ENCODE data around the gene KIT. TPM values are rescaled to one million over a fixed set of nuclear protein-coding genes. Genes with fewer than 3 reads are reported as not detected.
A peak's percentile ranks its signal among the peaks of the same experiment; 100 is the strongest.
"Not testable (repeated sequence)": the region's sequence is repeated elsewhere in the genome, so short reads cannot be mapped to it uniquely, and the experiment has no call there.

Gene KIT
- total and polyA plus RNA-seq, 2 experiments from 2014 or later, result 2.7 to 4.1 TPM

- WGBS (ENCODE audit: low lambda C conversion rate, missing lambda C conversion rate), result 91% methylated on average over 3 of the region's 3 CpGs
- no peaks in the 10 kb centered on the region for H3K79me2 ChIP-seq
- TF ChIP-seq, protein P1, sequence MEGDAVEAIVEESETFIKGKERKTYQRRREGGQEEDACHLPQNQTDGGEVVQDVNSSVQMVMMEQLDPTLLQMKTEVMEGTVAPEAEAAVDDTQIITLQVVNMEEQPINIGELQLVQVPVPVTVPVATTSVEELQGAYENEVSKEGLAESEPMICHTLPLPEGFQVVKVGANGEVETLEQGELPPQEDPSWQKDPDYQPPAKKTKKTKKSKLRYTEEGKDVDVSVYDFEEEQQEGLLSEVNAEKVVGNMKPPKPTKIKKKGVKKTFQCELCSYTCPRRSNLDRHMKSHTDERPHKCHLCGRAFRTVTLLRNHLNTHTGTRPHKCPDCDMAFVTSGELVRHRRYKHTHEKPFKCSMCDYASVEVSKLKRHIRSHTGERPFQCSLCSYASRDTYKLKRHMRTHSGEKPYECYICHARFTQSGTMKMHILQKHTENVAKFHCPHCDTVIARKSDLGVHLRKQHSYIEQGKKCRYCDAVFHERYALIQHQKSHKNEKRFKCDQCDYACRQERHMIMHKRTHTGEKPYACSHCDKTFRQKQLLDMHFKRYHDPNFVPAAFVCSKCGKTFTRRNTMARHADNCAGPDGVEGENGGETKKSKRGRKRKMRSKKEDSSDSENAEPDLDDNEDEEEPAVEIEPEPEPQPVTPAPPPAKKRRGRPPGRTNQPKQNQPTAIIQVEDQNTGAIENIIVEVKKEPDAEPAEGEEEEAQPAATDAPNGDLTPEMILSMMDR (IDR thresholded peaks at IDR 0.05; ENCODE audit: poor library complexity), result no peak
- TF ChIP-seq EZH2phosphoT487 (IDR thresholded peaks at IDR 0.05; ENCODE audit: low read depth, severe bottlenecking, unreplicated experiment) (no peak), EZH2 (IDR thresholded peaks at IDR 0.05; ENCODE audit: borderline replicate concordance) (no peak)
- no peak overlapping the region for H3K4me3 ChIP-seq
- no peaks in the 10 kb centered on the region for H3K9me2 ChIP-seq (replicated peaks; ENCODE audit: insufficient read depth)
- no peaks in the 10 kb centered on the region for H4K20me1 ChIP-seq (ENCODE audit: insufficient read depth, poor library complexity, severe bottlenecking)
- no peaks in the 10 kb centered on the region for H3K9me3 ChIP-seq (ENCODE audit: low read depth)
- H3K27me3 ChIP-seq, result no peaks in the 10 kb centered on the region
- no peaks in the 10 kb centered on the region for H3K36me3 ChIP-seq (replicated peaks; ENCODE audit: insufficient read depth, low read depth)
- no peak for DNase-seq (ENCODE audit: low spot score)
- H3K4me1 ChIP-seq (ENCODE audit: insufficient read depth), result no peaks in the 10 kb centered on the region
- H3K4me2 ChIP-seq, result no peak overlapping the region
- no peak overlapping the region for H2AFZ ChIP-seq
- H3K27ac ChIP-seq, result no peak overlapping the region
These were observed 22.4 kb upstream of the KIT start for GRCh38 chr4:54635318-54635717.

GRCh38 chr4:54637325-54637724 is 20.4 kb upstream of the KIT start:
- Histone ChIP-seq H3K4me2 (no peak overlapping the region), H3K27ac (no peak overlapping the region), H3K36me3 (replicated peaks; ENCODE audit: insufficient read depth, low read depth) (no peaks in the 10 kb centered on the region), H3K79me2 (no peaks in the 10 kb centered on the region), H2AFZ (no peak overlapping the region), H3K9me3 (ENCODE audit: low read depth) (no peaks in the 10 kb centered on the region), H3K4me1 (ENCODE audit: insufficient read depth) (no peaks in the 10 kb centered on the region), H3K4me3 (no peak overlapping the region), H3K27me3 (no peaks in the 10 kb centered on the region), H3K9me2 (replicated peaks; ENCODE audit: insufficient read depth) (no peaks in the 10 kb centered on the region), H4K20me1 (ENCODE audit: insufficient read depth, poor library complexity, severe bottlenecking) (no peaks in the 10 kb centered on the region)
- WGBS (ENCODE audit: low lambda C conversion rate, missing lambda C conversion rate), result 64% methylated on average over 4 of the region's 4 CpGs
- DNase-seq (ENCODE audit: low spot score), result no peak
- TF ChIP-seq EZH2 (IDR thresholded peaks at IDR 0.05; ENCODE audit: borderline replicate concordance) (no peak), EZH2phosphoT487 (IDR thresholded peaks at IDR 0.05; ENCODE audit: low read depth, severe bottlenecking, unreplicated experiment) (no peak)
- TF ChIP-seq, protein P1 (IDR thresholded peaks at IDR 0.05; ENCODE audit: poor library complexity), result no peak

- H3K36me3 ChIP-seq (replicated peaks; ENCODE audit: insufficient read depth, low read depth); H3K27ac ChIP-seq; H3K4me2 ChIP-seq; H3K79me2 ChIP-seq; H3K9me3 ChIP-seq (ENCODE audit: low read depth); H3K27me3 ChIP-seq; H3K9me2 ChIP-seq (replicated peaks; ENCODE audit: insufficient read depth); DNase-seq (ENCODE audit: low spot score); H3K4me3 ChIP-seq; H4K20me1 ChIP-seq (ENCODE audit: insufficient read depth, poor library complexity, severe bottlenecking); H2AFZ ChIP-seq; H3K4me1 ChIP-seq (ENCODE audit: insufficient read depth): not testable (repeated sequence)
- 94% methylated on average over 9 of the region's 9 CpGs for WGBS (ENCODE audit: low lambda C conversion rate, missing lambda C conversion rate)
These were observed 16.7 kb upstream of the KIT start for GRCh38 chr4:54641101-54641500.

DNA sequence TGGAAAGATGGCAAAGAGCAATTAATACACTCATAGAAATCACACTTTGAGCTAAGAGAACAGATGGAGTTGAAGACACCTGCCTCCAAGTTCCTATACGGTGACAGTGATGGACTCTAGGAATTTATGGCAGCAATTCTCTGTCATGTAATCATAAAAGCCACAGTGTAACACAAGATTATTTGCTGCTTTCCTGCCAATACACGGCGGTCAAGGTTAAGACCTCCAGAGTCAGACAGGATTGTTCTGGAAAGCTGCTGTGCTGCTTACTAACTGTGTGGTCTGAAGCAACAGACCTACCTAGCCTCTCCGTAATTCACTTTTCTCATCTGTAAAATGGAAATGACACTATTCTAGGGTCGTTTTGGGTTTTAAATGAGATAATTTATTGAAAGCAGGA is 14.6 kb upstream of the KIT start:
- no peaks in the 10 kb centered on the region for H3K4me1 ChIP-seq (ENCODE audit: insufficient read depth)
- no peak overlapping the region for H3K4me3 ChIP-seq
- no peak overlapping the region for H2AFZ ChIP-seq
- no peaks in the 10 kb centered on the region for H3K27me3 ChIP-seq
- TF ChIP-seq, protein P1 (IDR thresholded peaks at IDR 0.05; ENCODE audit: poor library complexity), result no peak
- no peak for TF ChIP-seq EZH2 (IDR thresholded peaks at IDR 0.05; ENCODE audit: borderline replicate concordance)
- no peaks in the 10 kb centered on the region for H3K36me3 ChIP-seq (replicated peaks; ENCODE audit: insufficient read depth, low read depth)
- H3K79me2 ChIP-seq, result no peaks in the 10 kb centered on the region
- peak; percentile 32 for DNase-seq (ENCODE audit: low spot score)
- 61% methylated on average over 5 of the region's 5 CpGs for WGBS (ENCODE audit: low lambda C conversion rate, missing lambda C conversion rate)
- H3K4me2 ChIP-seq, result no peak overlapping the region
- no peaks in the 10 kb centered on the region for H4K20me1 ChIP-seq (ENCODE audit: insufficient read depth, poor library complexity, severe bottlenecking)
- H3K9me3 ChIP-seq (ENCODE audit: low read depth), result no peaks in the 10 kb centered on the region
- H3K27ac ChIP-seq, result no peak overlapping the region
- no peaks in the 10 kb centered on the region for H3K9me2 ChIP-seq (replicated peaks; ENCODE audit: insufficient read depth)
